Measurements from ENCODE around the gene HSPA12B.

DNA sequence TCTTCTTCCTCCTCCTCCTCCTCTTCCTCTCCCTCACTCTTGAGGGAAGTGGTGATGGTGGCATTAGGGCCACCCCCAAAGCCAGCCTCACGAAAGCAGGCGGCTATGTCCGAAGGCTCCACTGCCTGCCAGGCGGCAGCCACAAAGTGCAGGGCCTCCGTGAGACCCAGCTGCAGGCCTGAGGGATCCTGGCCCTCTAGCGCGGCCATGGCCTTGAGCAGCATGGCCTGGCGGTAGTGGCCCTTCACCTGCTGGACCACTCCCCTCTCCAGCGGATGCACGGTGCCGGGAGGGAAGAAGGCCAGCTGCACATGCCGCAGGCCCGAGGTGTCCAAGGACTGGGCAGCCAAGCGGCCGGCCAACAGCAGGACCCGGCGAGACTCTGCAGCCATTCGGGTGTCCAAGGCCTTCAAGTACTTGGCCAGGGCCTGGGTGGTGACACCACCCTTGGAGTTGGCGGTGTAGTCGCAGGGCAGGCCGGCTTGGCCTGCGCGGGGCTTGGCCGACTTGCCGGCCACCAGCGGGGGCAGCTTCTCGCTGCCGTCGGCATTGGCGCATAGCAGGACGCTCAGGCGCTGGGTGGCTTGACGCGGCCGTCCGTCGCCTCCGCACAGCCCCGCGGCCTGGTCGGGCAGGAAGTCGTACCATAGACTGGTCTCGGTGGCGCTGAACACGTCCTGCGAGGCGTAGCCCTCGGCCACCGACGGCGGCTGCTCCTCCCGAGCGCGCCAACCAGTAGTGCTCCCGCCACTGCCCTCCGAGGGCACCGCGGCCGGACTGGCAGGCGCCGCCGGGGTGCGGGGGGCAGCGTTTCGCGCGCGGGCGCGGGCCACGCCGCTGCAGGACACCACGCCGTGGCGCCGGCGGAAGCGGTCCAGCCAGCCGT is 53.0 kb downstream of the HSPA12B start:
- TF ChIP-seq YY1 (IDR thresholded peaks at IDR 0.05; ENCODE audit: low read depth) (no peak), EP300 (IDR thresholded peaks at IDR 0.05; ENCODE audit: borderline replicate concordance in 1 of 2, low read depth in 1 of 2, low read length in 1 of 2) (no peak), CTCF (IDR thresholded peaks at IDR 0.05) (no peak), MAX (IDR thresholded peaks at IDR 0.05; ENCODE audit: low read depth) (no peak), CHD2 (IDR thresholded peaks at IDR 0.05; ENCODE audit: low read length, partially characterized antibody) (no peak)
